ENCODE measurements around the gene ZNF723.
"Not testable (repeated sequence)": the region's sequence is repeated elsewhere in the genome, so short reads cannot be mapped to it uniquely, and the experiment has no call there.

Gene ZNF723

GRCh38 chr19:22832031-22832762 lies at the start of gene ZNF723:
Gene ZNF723, plus strand, starts transcription at chr19:22832291. Its CDS starts 89 bp downstream, at chr19:22832380.
- no peak for DNase-seq

- DNase-seq, result no peak
Observed at GRCh38 chr19:22783651-22784410, 48.3 kb upstream of the ZNF723 start, which contains the start of gene ZNF99. Gene ZNF99, minus strand, starts transcription at chr19:22784151. Its CDS starts 135 bp downstream, at chr19:22784016.

GRCh38 chr19:22792863-22793262 lies 39.2 kb upstream of the ZNF723 start:
- not testable (repeated sequence) for DNase-seq

GRCh38 chr19:22797040-22797439 lies 35.1 kb upstream of the ZNF723 start:
- no peak for DNase-seq

GRCh38 chr19:22806418-22806817 lies 25.7 kb upstream of the ZNF723 start:
- no peak for DNase-seq

GRCh38 chr19:22807061-22807835 lies 24.8 kb upstream of the ZNF723 start:
- no peak for DNase-seq

- no peak for DNase-seq
Observed at GRCh38 chr19:22814124-22814523, 18.0 kb upstream of the ZNF723 start.

- no peak for DNase-seq
Observed at GRCh38 chr19:22831211-22831610, 880 bp upstream of the ZNF723 start.

GRCh38 chr19:22857713-22858320 lies 25.7 kb downstream of the ZNF723 start:
- not testable (repeated sequence) for DNase-seq

- peak; percentile 0 to 23 for DNase-seq
Observed at GRCh38 chr19:22882797-22883196, 50.7 kb downstream of the ZNF723 start.

GRCh38 chr19:22893855-22894270 lies 61.8 kb downstream of the ZNF723 start:
- no peak for DNase-seq

GRCh38 chr19:22901431-22902130 lies 69.5 kb downstream of the ZNF723 start:
- DNase-seq, result no peak
